Caco-2 (cell line): Measurements from ENCODE around the gene THSD7A. TPM values are rescaled to one million over a fixed set of nuclear protein-coding genes. Genes with fewer than 3 reads are reported as not detected.

Experiments
- BruUV-seq: library from RNA; stranded (reverse); fragments of 400-500 nt; replicated peaks from 2 replicates; lab custom pipeline; 2021; lab: Mats Ljungman, UMichigan
- CTCF ChIA-PET: fragments of 300-600 bp; sonication (Branson Sonifier 250); formaldehyde crosslinking; loops from one replicate; lab custom pipeline; 2022; ENCODE audit warnings: antibody characterized with exemption; lab: Charles Lee
- POLR2A ChIA-PET: fragments of 300-600 bp; sonication (Branson Sonifier 250); formaldehyde crosslinking; loops from one replicate; lab custom pipeline; 2022; ENCODE audit warnings: antibody characterized with exemption; lab: Charles Lee
- DNase-seq, 2 experiments: peaks; one replicate each; pipeline versions ENCODE4 v3.0.0 to v3.0.0-alpha.2; 2020 to 2022
- H3K27me3 ChIP-seq: replicated peaks from 2 replicates; pipeline ENCODE4 v1.6.0; 2011; ENCODE audit warnings: low read length; ENCODE audit not compliant: control insufficient read depth, insufficient read depth
- H3K36me3 ChIP-seq: 2 replicates; pipeline ENCODE4 v1.5.1; 2011; ENCODE audit warnings: low read length; ENCODE audit not compliant: control insufficient read depth, insufficient read depth
- H3K4me1 ChIP-seq: fragments of 250-450 bp; sonication (Bioruptor Pico); 2 replicates; pipeline ENCODE4 v1.5.1; 2020; ENCODE audit warnings: mild to moderate bottlenecking
- H3K4me3 ChIP-seq: 2 replicates; pipeline ENCODE4 v1.5.1; 2011; ENCODE audit warnings: low read depth, mild to moderate bottlenecking, control low read depth, low read length
- H3K9me3 ChIP-seq: fragments of 250-450 bp; sonication (Bioruptor Pico); 2 replicates; pipeline ENCODE4 v1.5.1; 2020; ENCODE audit warnings: mild to moderate bottlenecking, moderate library complexity
- H3K27ac Mint-ChIP-seq: one replicate; pipeline ENCODE4 v1.8.0; 2022; ENCODE audit warnings: mixed read lengths; ENCODE audit not compliant: unreplicated experiment
- H3K27me3 Mint-ChIP-seq: one replicate; pipeline ENCODE4 v1.8.0; 2022; ENCODE audit warnings: mixed read lengths; ENCODE audit not compliant: insufficient read depth, unreplicated experiment
- H3K36me3 Mint-ChIP-seq: one replicate; pipeline ENCODE4 v1.8.0; 2022; ENCODE audit warnings: mild to moderate bottlenecking, mixed read lengths; ENCODE audit not compliant: insufficient read depth, unreplicated experiment
- H3K4me1 Mint-ChIP-seq: one replicate; pipeline ENCODE4 v1.8.0; 2022; ENCODE audit warnings: low read depth, mixed read lengths; ENCODE audit not compliant: unreplicated experiment
- H3K4me3 Mint-ChIP-seq: one replicate; pipeline ENCODE4 v1.8.0; 2022; ENCODE audit warnings: mild to moderate bottlenecking, moderate library complexity, mixed read lengths; ENCODE audit not compliant: unreplicated experiment
- H3K9me3 Mint-ChIP-seq: one replicate; pipeline ENCODE4 v1.8.0; 2022; ENCODE audit warnings: mixed read lengths; ENCODE audit not compliant: unreplicated experiment
- CTCF ChIP-seq, 2 experiments: fragments of 200-600 bp in 1 of 2; IDR thresholded peaks; 1 replicate in 1 of 2; 2 replicates in 1 of 2; pipeline versions ENCODE4 v1.5.1 to v1.8.0; 2011 to 2022; ENCODE audit warnings: antibody characterized with exemption in 1 of 2, control low read depth in 1 of 2, inconsistent platforms in 1 of 2, low read depth in 1 of 2, low read length in 1 of 2, mild to moderate bottlenecking in 1 of 2, moderate library complexity in 1 of 2; ENCODE audit not compliant: insufficient read depth in 1 of 2, severe bottlenecking in 1 of 2, unreplicated experiment in 1 of 2
- intact Hi-C: fragments of 100-400 bp; cut with micrococcal nuclease; formaldehyde crosslinking; loops from one replicate; pipeline ENCODE4 v1.10.0; 2022; ENCODE audit not compliant: unreplicated experiment
- total RNA-seq: library from RNA; stranded (reverse); gene quantifications from 2 replicates; pipeline ENCODE4 v1.2.3, GENCODE V29; 2022

THSD7A gene
- total RNA-seq, 1 experiment from 2014 or later, result 0.05 TPM

- POLR2A ChIA-PET, result interaction anchor here (0.5 kb wide), 1 partner anchor 351 kb away, joined by 3 read pairs; no protein-coding TSS in a partner anchor
- H3K27me3 Mint-ChIP-seq, result peaks cover 9% of the 10 kb centered on the region
- BruUV-seq, result no TSS peak
- Histone ChIP-seq H3K27me3 (no peaks in the 10 kb centered on the region; the same call in 1 of the 2 replicates), H3K4me3 (no peak overlapping the region), H3K9me3 (no peaks in the 10 kb centered on the region), H3K4me1 (peaks cover 7% of the 10 kb centered on the region), H3K36me3 (no peaks in the 10 kb centered on the region)
- H3K36me3 Mint-ChIP-seq, result no peaks in the 10 kb centered on the region
- CTCF ChIA-PET, result no interaction called here
- no peaks in the 10 kb centered on the region for H3K9me3 Mint-ChIP-seq
- H3K4me1 Mint-ChIP-seq, result no peaks in the 10 kb centered on the region
- no peak for DNase-seq
- TF ChIP-seq CTCF (IDR thresholded peaks at IDR 0.05; ENCODE audit: insufficient read depth in 1 of 2, low read depth in 1 of 2, low read length in 1 of 2, severe bottlenecking in 1 of 2, unreplicated experiment in 1 of 2), result no peak
- no peak overlapping the region for H3K27ac Mint-ChIP-seq
- no peak overlapping the region for H3K4me3 Mint-ChIP-seq
- intact Hi-C loops, result loop anchor here (5.0 kb wide), 1 partner anchor 406 kb away; no protein-coding TSS in a partner anchor
Measured at GRCh38 chr7:11833431-11833830, 1.4 kb upstream of the THSD7A start.

GRCh38 chr7:11831156-11831735, 752 bp downstream of the THSD7A start:
- TF ChIP-seq CTCF (IDR thresholded peaks at IDR 0.05; ENCODE audit: insufficient read depth in 1 of 2, low read depth in 1 of 2, low read length in 1 of 2, severe bottlenecking in 1 of 2, unreplicated experiment in 1 of 2), result no peak
- intact Hi-C loops, result loop anchor here (5.0 kb wide), 1 partner anchor 404 kb away; no protein-coding TSS in a partner anchor
- peaks cover 7% of the 10 kb centered on the region for H3K4me1 ChIP-seq
- H3K27me3 ChIP-seq, result no peaks in the 10 kb centered on the region; the same call in 1 of the 2 replicates
- Mint-ChIP-seq H3K27me3 (peaks cover 21% of the 10 kb centered on the region), H3K4me3 (peak overlapping the region; percentile 71), H3K9me3 (no peaks in the 10 kb centered on the region), H3K27ac (no peak overlapping the region), H3K4me1 (no peaks in the 10 kb centered on the region), H3K36me3 (no peaks in the 10 kb centered on the region)
- ChIA-PET POLR2A (no interaction called here), CTCF (interaction anchor here (1.0 to 1.2 kb wide), 2 partner anchors 82 to 491 kb away, joined by 3 to 4 read pairs; no protein-coding TSS in a partner anchor)
- no peak overlapping the region; the same call in 1 of the 2 replicates for H3K4me3 ChIP-seq
- DNase-seq, result no peak
- no peaks in the 10 kb centered on the region for H3K36me3 ChIP-seq
- BruUV-seq, result no TSS peak
- H3K9me3 ChIP-seq, result no peaks in the 10 kb centered on the region

- H3K27ac Mint-ChIP-seq, result no peak overlapping the region
- Histone ChIP-seq H3K27me3 (no peaks in the 10 kb centered on the region; the same call in 1 of the 2 replicates), H3K4me1 (peaks cover 7% of the 10 kb centered on the region), H3K36me3 (no peaks in the 10 kb centered on the region), H3K4me3 (no peak overlapping the region), H3K9me3 (no peaks in the 10 kb centered on the region)
- H3K9me3 Mint-ChIP-seq, result no peaks in the 10 kb centered on the region
- TF ChIP-seq CTCF (IDR thresholded peaks at IDR 0.05; ENCODE audit: insufficient read depth in 1 of 2, low read depth in 1 of 2, low read length in 1 of 2, severe bottlenecking in 1 of 2, unreplicated experiment in 1 of 2), result no peak
- no TSS peak for BruUV-seq
- no peaks in the 10 kb centered on the region for H3K4me1 Mint-ChIP-seq
- POLR2A ChIA-PET, result no interaction called here
- CTCF ChIA-PET, result interaction anchor here (1.0 kb wide), 1 partner anchor 82 kb away, joined by 3 read pairs; no protein-coding TSS in a partner anchor
- intact Hi-C loops, result loop anchor here (5.0 kb wide), 1 partner anchor 403 kb away; no protein-coding TSS in a partner anchor
- peak overlapping the region; percentile 71 for H3K4me3 Mint-ChIP-seq
- no peaks in the 10 kb centered on the region for H3K36me3 Mint-ChIP-seq
- no peak for DNase-seq
- peaks cover 21% of the 10 kb centered on the region for H3K27me3 Mint-ChIP-seq
Measured at GRCh38 chr7:11830582-11831155, 1.3 kb downstream of the THSD7A start.
